Cardiac atrium fibroblast (primary cell): ENCODE measurements around the gene KCTD2. TPM values are rescaled to one million over a fixed set of nuclear protein-coding genes. Genes with fewer than 3 reads are reported as not detected.

Experiments
- total RNA-seq: library from RNA; depleted of rRNA; stranded (reverse); fragments of >200 nt; gene quantifications from 2 replicates; pipeline ENCODE4 v1.2.3, GENCODE V29; 2015

Gene KCTD2
- total RNA-seq = 12.8 and 24.3 TPM in 2 replicates

GRCh38 chr17:75046407-75047289, at the start of gene KCTD2, which contains the start of gene ATP5PD:
KCTD2 (plus strand) TSS chr17:75047225; CDS start chr17:75047251, 26 bp downstream.
ATP5PD (minus strand) TSS chr17:75046969; CDS start chr17:75042650, 4,319 bp downstream.

GRCh38 chr17:75012346-75013091, 34.5 kb upstream of the KCTD2 start, which contains the start of gene MRPL58:
MRPL58 (plus strand) TSS chr17:75012670; CDS start chr17:75012687, 17 bp downstream.

DNA sequence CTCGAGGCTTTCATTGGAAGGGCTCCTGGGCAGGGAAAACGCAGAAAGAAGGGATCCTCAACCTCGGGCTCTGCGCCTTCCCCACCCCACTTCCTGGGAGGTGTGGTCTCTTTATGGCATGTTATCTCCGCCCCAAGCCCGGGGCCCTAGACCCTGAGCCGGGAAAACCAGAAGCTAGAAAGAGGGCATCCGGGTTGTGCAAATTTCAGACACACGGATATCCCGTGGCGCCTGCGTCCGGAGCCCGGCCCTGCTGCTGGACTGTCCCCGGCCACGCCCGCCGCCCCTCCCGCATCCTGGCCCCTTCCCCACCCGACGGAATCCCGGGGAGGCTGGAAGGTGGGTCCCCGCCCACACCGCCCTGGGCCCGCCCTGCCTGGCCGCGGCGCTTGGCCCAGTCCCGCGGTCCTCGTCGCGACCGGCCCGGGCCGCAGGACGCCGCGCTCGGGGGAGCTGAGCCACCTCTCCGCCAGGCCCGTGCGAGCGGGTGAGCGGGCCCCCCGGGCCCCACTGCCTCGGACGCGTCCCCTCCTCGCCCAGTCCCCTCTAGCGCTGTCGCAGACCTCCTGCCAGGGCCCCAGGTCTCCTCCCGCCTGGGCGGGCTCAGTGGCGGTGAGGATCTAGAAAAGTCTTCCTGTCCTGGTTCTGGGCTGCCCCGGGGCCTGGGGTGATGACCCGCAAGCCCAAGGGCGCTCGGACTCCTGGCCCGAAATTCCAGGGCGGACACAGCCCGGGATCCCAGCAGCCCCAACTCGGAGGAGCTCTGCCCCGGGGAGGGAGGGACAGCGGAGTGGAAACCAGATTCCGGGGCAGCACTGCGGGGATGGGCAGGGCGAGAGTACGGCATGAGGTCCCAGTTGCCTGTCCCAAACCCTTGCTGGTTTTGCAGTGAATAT, 40.8 kb downstream of the KCTD2 start, which contains the start of gene SLC16A5:
SLC16A5 (plus strand) TSS at position 397 of the 896 bp plus-strand sequence. CDS start 5,683 bp downstream, outside the sequence.

GRCh38 chr17:75109407-75110233, 62.6 kb downstream of the KCTD2 start, which contains the start of gene ARMC7:
ARMC7 (plus strand) TSS chr17:75109969; CDS start chr17:75110289, 320 bp downstream.

Other genes starting within 250 kb of the KCTD2 start
- not detected in 2 replicates for gene GRIN2C, start 187.3 kb upstream of the KCTD2 start, total RNA-seq
- 7.4 and 25.8 TPM in 2 replicates for gene FDXR, start 174.2 kb upstream of the KCTD2 start, total RNA-seq
- gene FADS6, start 153.6 kb upstream of the KCTD2 start, total RNA-seq = not detected in 2 replicates
- not detected in 2 replicates for gene USH1G, start 124.0 kb upstream of the KCTD2 start, total RNA-seq
- gene OTOP2, start 123.0 kb upstream of the KCTD2 start, total RNA-seq = not detected in 2 replicates
- gene OTOP3, start 111.3 kb upstream of the KCTD2 start, total RNA-seq = not detected in 2 replicates
- gene HID1, start 74.5 kb upstream of the KCTD2 start, total RNA-seq = 0.18 and 0.81 TPM in 2 replicates
- 23.6 and 24.8 TPM in 2 replicates for gene CDR2L, start 59.6 kb upstream of the KCTD2 start, total RNA-seq
- gene MRPL58, start 34.6 kb upstream of the KCTD2 start, total RNA-seq = 27.1 and 29.5 TPM in 2 replicates
- gene ATP5PD, start 256 bp upstream of the KCTD2 start, total RNA-seq = 271 and 283 TPM in 2 replicates
- gene SLC16A5, start 40.7 kb downstream of the KCTD2 start, total RNA-seq = 4.4 and 5.8 TPM in 2 replicates
- gene ARMC7, start 62.7 kb downstream of the KCTD2 start, total RNA-seq = 3.2 and 5.8 TPM in 2 replicates
- 70.3 and 89.7 TPM in 2 replicates for gene NT5C, start 84.5 kb downstream of the KCTD2 start, total RNA-seq
- 100 and 157 TPM in 2 replicates for gene JPT1, start 107.3 kb downstream of the KCTD2 start, total RNA-seq
- 67.1 and 67.9 TPM in 2 replicates for gene SUMO2, start 135.7 kb downstream of the KCTD2 start, total RNA-seq
- gene NUP85, start 158.5 kb downstream of the KCTD2 start, total RNA-seq = 19.1 and 27.9 TPM in 2 replicates
- 8.8 and 24.8 TPM in 2 replicates for gene GGA3, start 214.4 kb downstream of the KCTD2 start, total RNA-seq
- gene MRPS7, start 214.7 kb downstream of the KCTD2 start, total RNA-seq = 38.6 and 40.7 TPM in 2 replicates
- 2.9 and 4.7 TPM in 2 replicates for gene MIF4GD, start 224.0 kb downstream of the KCTD2 start, total RNA-seq
- gene SLC25A19, start 242.2 kb downstream of the KCTD2 start, total RNA-seq = 2.7 and 3.1 TPM in 2 replicates